ENCODE measurements around the gene CALU.

The CALU gene

GRCh38 chr7:128791972-128792327 lies 52.8 kb downstream of the CALU start:
- Histone ChIP-seq H3K36me3 (ENCODE audit: insufficient read depth) (no peaks in the 10 kb centered on the region), H3K4me3 (IDR thresholded peaks at IDR 0.05; ENCODE audit: insufficient read depth, low read depth, low read length) (no peak overlapping the region), H2AFZ (ENCODE audit: low read depth) (peak overlapping the region; percentile 89), H3K4me1 (ENCODE audit: low read depth, poor library complexity, severe bottlenecking) (peaks cover 10% of the 10 kb centered on the region), H3K27ac (no peak overlapping the region), H4K20me1 (ENCODE audit: insufficient read depth) (no peaks in the 10 kb centered on the region), H3K9ac (peak overlapping the region; percentile 37; the same call in 1 of the 2 replicates), H3K4me2 (peak overlapping the region; percentile 88), H3K27me3 (ENCODE audit: insufficient read depth, low read depth) (peaks cover 11% of the 10 kb centered on the region; the same call in 1 of the 2 replicates), H3K79me2 (ENCODE audit: insufficient read depth, low read depth) (no peaks in the 10 kb centered on the region)
- TF ChIP-seq, protein P1, sequence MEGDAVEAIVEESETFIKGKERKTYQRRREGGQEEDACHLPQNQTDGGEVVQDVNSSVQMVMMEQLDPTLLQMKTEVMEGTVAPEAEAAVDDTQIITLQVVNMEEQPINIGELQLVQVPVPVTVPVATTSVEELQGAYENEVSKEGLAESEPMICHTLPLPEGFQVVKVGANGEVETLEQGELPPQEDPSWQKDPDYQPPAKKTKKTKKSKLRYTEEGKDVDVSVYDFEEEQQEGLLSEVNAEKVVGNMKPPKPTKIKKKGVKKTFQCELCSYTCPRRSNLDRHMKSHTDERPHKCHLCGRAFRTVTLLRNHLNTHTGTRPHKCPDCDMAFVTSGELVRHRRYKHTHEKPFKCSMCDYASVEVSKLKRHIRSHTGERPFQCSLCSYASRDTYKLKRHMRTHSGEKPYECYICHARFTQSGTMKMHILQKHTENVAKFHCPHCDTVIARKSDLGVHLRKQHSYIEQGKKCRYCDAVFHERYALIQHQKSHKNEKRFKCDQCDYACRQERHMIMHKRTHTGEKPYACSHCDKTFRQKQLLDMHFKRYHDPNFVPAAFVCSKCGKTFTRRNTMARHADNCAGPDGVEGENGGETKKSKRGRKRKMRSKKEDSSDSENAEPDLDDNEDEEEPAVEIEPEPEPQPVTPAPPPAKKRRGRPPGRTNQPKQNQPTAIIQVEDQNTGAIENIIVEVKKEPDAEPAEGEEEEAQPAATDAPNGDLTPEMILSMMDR (conservative IDR thresholded peaks at IDR 0.05; ENCODE audit: low read depth, low read length) = no peak

- Histone ChIP-seq H3K79me2 (ENCODE audit: insufficient read depth, low read depth) (no peaks in the 10 kb centered on the region), H3K4me3 (IDR thresholded peaks at IDR 0.05; ENCODE audit: insufficient read depth, low read depth, low read length) (no peak overlapping the region), H4K20me1 (ENCODE audit: insufficient read depth) (no peaks in the 10 kb centered on the region), H2AFZ (ENCODE audit: low read depth) (no peak overlapping the region), H3K36me3 (ENCODE audit: insufficient read depth) (no peaks in the 10 kb centered on the region), H3K27ac (no peak overlapping the region), H3K9ac (no peak overlapping the region), H3K4me1 (ENCODE audit: low read depth, poor library complexity, severe bottlenecking) (peaks cover 10% of the 10 kb centered on the region), H3K27me3 (ENCODE audit: insufficient read depth, low read depth) (peaks cover 11% of the 10 kb centered on the region; the same call in 1 of the 2 replicates), H3K4me2 (no peak overlapping the region)
- TF ChIP-seq, protein P1 (conservative IDR thresholded peaks at IDR 0.05; ENCODE audit: low read depth, low read length) = no peak
Measured at GRCh38 chr7:128792471-128793180, 53.5 kb downstream of the CALU start.

DNA sequence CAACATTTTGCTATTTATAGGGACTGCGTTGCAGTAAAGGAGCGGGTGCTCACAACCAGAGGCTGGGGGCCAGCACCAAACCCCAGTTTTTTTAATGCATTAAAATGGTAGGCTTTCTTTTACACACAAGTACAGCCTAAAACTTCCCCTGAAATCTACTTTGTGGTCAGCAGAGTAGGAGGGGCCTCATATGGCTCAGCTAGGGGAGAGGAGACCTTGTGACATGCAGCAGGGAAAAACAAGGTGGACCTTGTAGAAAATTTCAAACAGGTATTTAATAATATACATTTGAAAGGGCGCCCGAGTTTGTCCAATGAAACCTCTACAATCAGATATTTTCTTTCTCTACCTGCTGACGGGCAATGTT lies 54.0 kb downstream of the CALU start:
- H3K27ac ChIP-seq = no peak overlapping the region
- no peaks in the 10 kb centered on the region for H3K79me2 ChIP-seq (ENCODE audit: insufficient read depth, low read depth)
- H3K4me2 ChIP-seq = no peak overlapping the region
- H3K4me1 ChIP-seq (ENCODE audit: low read depth, poor library complexity, severe bottlenecking) = peaks cover 10% of the 10 kb centered on the region
- H3K4me3 ChIP-seq (IDR thresholded peaks at IDR 0.05; ENCODE audit: insufficient read depth, low read depth, low read length) = no peak overlapping the region
- peaks cover 11% of the 10 kb centered on the region; the same call in 1 of the 2 replicates for H3K27me3 ChIP-seq (ENCODE audit: insufficient read depth, low read depth)
- TF ChIP-seq, protein P1 (conservative IDR thresholded peaks at IDR 0.05; ENCODE audit: low read depth, low read length) = no peak
- H4K20me1 ChIP-seq (ENCODE audit: insufficient read depth) = no peaks in the 10 kb centered on the region
- no peak overlapping the region for H2AFZ ChIP-seq (ENCODE audit: low read depth)
- no peaks in the 10 kb centered on the region for H3K36me3 ChIP-seq (ENCODE audit: insufficient read depth)
- no peak overlapping the region for H3K9ac ChIP-seq

DNA sequence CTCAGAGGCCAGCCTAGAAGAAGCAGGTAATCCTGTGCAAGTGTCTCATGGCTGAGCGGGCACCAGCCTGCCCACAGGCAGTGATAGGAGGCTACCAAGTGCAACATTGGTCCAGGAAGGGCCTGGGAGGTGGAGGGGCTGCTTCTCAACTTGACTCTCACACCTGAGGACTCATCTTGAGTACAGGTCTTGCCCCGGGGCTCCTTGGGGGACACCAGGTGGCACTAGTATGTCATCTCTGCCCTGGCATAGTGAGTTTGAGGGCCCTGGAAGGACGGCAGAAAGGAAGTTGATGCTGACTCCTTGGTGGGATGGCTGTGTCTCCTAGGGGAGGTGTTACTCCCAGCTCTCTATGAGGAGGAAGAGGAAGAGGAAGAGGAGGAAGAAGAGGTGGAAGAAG lies 54.9 kb downstream of the CALU start:
- H3K9ac ChIP-seq = no peak overlapping the region

More for the DNA sequence above, 54.9 kb downstream of the CALU start:
- Histone ChIP-seq H3K4me1 (ENCODE audit: low read depth, poor library complexity, severe bottlenecking) (peaks cover 10% of the 10 kb centered on the region), H3K27me3 (ENCODE audit: insufficient read depth, low read depth) (peaks cover 11% of the 10 kb centered on the region; the same call in 1 of the 2 replicates), H2AFZ (ENCODE audit: low read depth) (no peak overlapping the region), H3K4me2 (no peak overlapping the region), H3K36me3 (ENCODE audit: insufficient read depth) (no peaks in the 10 kb centered on the region), H3K4me3 (IDR thresholded peaks at IDR 0.05; ENCODE audit: insufficient read depth, low read depth, low read length) (no peak overlapping the region), H3K79me2 (ENCODE audit: insufficient read depth, low read depth) (no peaks in the 10 kb centered on the region), H4K20me1 (ENCODE audit: insufficient read depth) (no peaks in the 10 kb centered on the region), H3K27ac (no peak overlapping the region)
- TF ChIP-seq, protein P1 (conservative IDR thresholded peaks at IDR 0.05; ENCODE audit: low read depth, low read length) = peak; percentile 27; the same call in 1 of the 2 replicates
